GM23248 (cell line): Measurements from ENCODE around the gene CBY1. TPM values are rescaled to one million over a fixed set of nuclear protein-coding genes. Genes with fewer than 3 reads are reported as not detected.

ENCODE experiments used
- DNase-seq: peaks from one replicate; pipeline ENCODE4 v3.0.0-alpha.2; 2015
- H2AFZ ChIP-seq: fragments of 200-600 bp; sonication (generic); 2 replicates; pipeline ENCODE4 v1.6.1; 2016; ENCODE audit warnings: antibody characterized with exemption
- H3F3A ChIP-seq: fragments of 200-600 bp; sonication (generic); 2 replicates; pipeline ENCODE4 v1.6.1; 2016; ENCODE audit warnings: mild to moderate bottlenecking, antibody characterized with exemption, mixed run types; ENCODE audit not compliant: insufficient read depth
- H3K27ac ChIP-seq: fragments of 200-600 bp; sonication (generic); 2 replicates; pipeline ENCODE4 v1.5.1; 2016; ENCODE audit warnings: mild to moderate bottlenecking
- H3K27me3 ChIP-seq: fragments of 200-600 bp; sonication (generic); replicated peaks from 2 replicates; pipeline ENCODE4 v1.6.1; 2016; ENCODE audit warnings: mild to moderate bottlenecking; ENCODE audit not compliant: insufficient read depth
- H3K36me3 ChIP-seq: fragments of 200-600 bp; sonication (generic); 2 replicates; pipeline ENCODE4 v1.6.1; 2016; ENCODE audit warnings: low read depth, mild to moderate bottlenecking
- H3K4me1 ChIP-seq: fragments of 200-600 bp; sonication (generic); 2 replicates; pipeline ENCODE4 v1.6.1; 2016; ENCODE audit warnings: mild to moderate bottlenecking; ENCODE audit not compliant: insufficient read depth
- H3K4me2 ChIP-seq: fragments of 200-600 bp; sonication (generic); one replicate; pipeline ENCODE4 v1.6.1; 2016; ENCODE audit warnings: mild to moderate bottlenecking; ENCODE audit not compliant: unreplicated experiment
- H3K4me3 ChIP-seq: fragments of 200-600 bp; sonication (generic); 2 replicates; pipeline ENCODE4 v1.5.1; 2016; ENCODE audit warnings: mild to moderate bottlenecking
- H3K79me2 ChIP-seq: fragments of 200-600 bp; sonication (generic); 2 replicates; pipeline ENCODE4 v1.6.1; 2016; ENCODE audit warnings: mild to moderate bottlenecking; ENCODE audit not compliant: insufficient read depth
- H3K9ac ChIP-seq: fragments of 200-600 bp; sonication (generic); 2 replicates; pipeline ENCODE4 v1.6.1; 2016; ENCODE audit warnings: mild to moderate bottlenecking
- H3K9me2 ChIP-seq: fragments of 200-600 bp; sonication (generic); 2 replicates; pipeline ENCODE4 v1.6.1; 2016; ENCODE audit warnings: mixed run types, mild to moderate bottlenecking, moderate library complexity; ENCODE audit not compliant: insufficient read depth
- H3K9me3 ChIP-seq: fragments of 200-600 bp; sonication (generic); one replicate; pipeline ENCODE4 v1.6.1; 2017; ENCODE audit warnings: low read depth
- H4K20me1 ChIP-seq: fragments of 200-600 bp; sonication (generic); 2 replicates; pipeline ENCODE4 v1.6.0; 2016; ENCODE audit not compliant: insufficient read depth
- EZH2 ChIP-seq: fragments of 200-600 bp; sonication (generic); IDR thresholded peaks from 2 replicates; pipeline ENCODE4 v1.6.1; 2018; ENCODE audit warnings: antibody characterized with exemption, mild to moderate bottlenecking; ENCODE audit not compliant: insufficient read depth, poor library complexity, severe bottlenecking
- EZH2phosphoT487 ChIP-seq: fragments of 200-600 bp; sonication (generic); IDR thresholded peaks from 2 replicates; pipeline ENCODE4 v1.6.1; 2018; ENCODE audit warnings: antibody characterized with exemption, moderate library complexity, mild to moderate bottlenecking, low read depth; ENCODE audit not compliant: insufficient read depth
- WGBS, 2 experiments: methylation state at CpG; one replicate each; pipeline ENCODE4 v1.1.6; 2015 to 2017; ENCODE audit warnings: low lambda C conversion rate in 2 of 2, low coverage in 1 of 2; ENCODE audit errors: missing lambda C conversion rate in 2 of 2; 5-methylcytosine and 5-hydroxymethylcytosine counted together
- in situ Hi-C: fragments of 300-500 bp; cut with MboI; formaldehyde crosslinking; loops from 2 replicates; pipeline ENCODE4 v1.15.0; 2020
- polyA plus RNA-seq: library from polyadenylated mRNA; unstranded; fragments of >200 nt; fragmentation: Nextera tagmentation; extraction: Ambion mirVana; gene quantifications from 2 replicates; pipeline ENCODE4 v1.2.1, GENCODE V29; 2016
- total RNA-seq: library from RNA; depleted of rRNA; stranded (reverse); fragments of >200 nt; shearing (Covaris generic); gene quantifications from 2 replicates; pipeline ENCODE4 v1.2.3, GENCODE V29; 2014; rRNA removed

Gene CBY1
- total and polyA plus RNA-seq, 2 experiments from 2014 or later: 24.5 to 59.4 TPM

DNA sequence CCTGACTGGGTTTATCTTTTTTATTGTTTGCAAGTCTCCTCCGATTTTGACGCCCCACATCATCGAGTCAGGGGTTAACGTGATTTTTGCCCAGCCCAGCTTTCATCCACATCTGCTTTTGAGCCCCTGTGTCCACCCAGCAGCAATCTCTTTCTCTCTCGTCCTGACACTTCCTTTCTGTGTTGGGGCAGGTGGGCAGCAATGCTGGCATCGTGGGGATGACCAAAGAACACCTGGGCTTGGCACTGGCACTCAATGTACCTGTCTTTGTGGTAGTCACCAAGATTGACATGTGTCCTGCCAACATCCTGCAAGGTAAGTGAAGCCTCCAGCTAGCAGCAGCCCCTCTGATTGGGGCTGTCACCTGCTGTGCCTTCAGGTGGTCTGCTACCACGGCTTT is 65.1 kb downstream of the CBY1 start:
- in situ Hi-C loops: no loop called here
- Histone ChIP-seq H3F3A (peaks cover 24% of the 10 kb centered on the region), H3K4me3 (no peak overlapping the region), H3K27me3 (no peaks in the 10 kb centered on the region), H3K36me3 (peaks cover 29% of the 10 kb centered on the region), H3K27ac (no peak overlapping the region), H3K79me2 (peaks cover 44% of the 10 kb centered on the region), H4K20me1 (no peaks in the 10 kb centered on the region), H2AFZ (no peak overlapping the region), H3K9ac (no peak overlapping the region), H3K9me2 (no peaks in the 10 kb centered on the region), H3K9me3 (no peaks in the 10 kb centered on the region), H3K4me1 (peaks cover 13% of the 10 kb centered on the region), H3K4me2 (no peak overlapping the region)
- TF ChIP-seq EZH2 (no peak), EZH2phosphoT487 (no peak)
- DNase-seq: no peak
- 91 to 94% methylated on average over 7 of the region's 7 CpGs for WGBS, 2 experiments

Other genes starting within 250 kb of the CBY1 start
- gene KCNJ4, start 201.4 kb upstream of the CBY1 start, total RNA-seq: not detected in 2 replicates
- not detected in 2 replicates for gene KCNJ4, start 201.4 kb upstream of the CBY1 start, polyA plus RNA-seq
- 191 and 197 TPM in 2 replicates for gene KDELR3, start 188.5 kb upstream of the CBY1 start, total RNA-seq
- 326 and 335 TPM in 2 replicates for gene KDELR3, start 188.5 kb upstream of the CBY1 start, polyA plus RNA-seq
- gene DDX17, start 150.3 kb upstream of the CBY1 start, total RNA-seq: 312 and 370 TPM in 2 replicates
- gene DDX17, start 150.3 kb upstream of the CBY1 start, polyA plus RNA-seq: 28.5 and 30.1 TPM in 2 replicates
- gene DMC1, start 86.5 kb upstream of the CBY1 start, total RNA-seq: 3.7 and 11.8 TPM in 2 replicates
- gene DMC1, start 86.5 kb upstream of the CBY1 start, polyA plus RNA-seq: 1.4 and 2.7 TPM in 2 replicates
- gene FAM227A, start 246 bp upstream of the CBY1 start, total RNA-seq: 0.13 and 2.1 TPM in 2 replicates
- gene FAM227A, start 246 bp upstream of the CBY1 start, polyA plus RNA-seq: 0.65 and 0.93 TPM in 2 replicates
- gene TOMM22, start 25.3 kb downstream of the CBY1 start, total RNA-seq: 48.9 and 53.9 TPM in 2 replicates
- gene TOMM22, start 25.3 kb downstream of the CBY1 start, polyA plus RNA-seq: 92.0 and 97.8 TPM in 2 replicates
- gene JOSD1, start 44.3 kb downstream of the CBY1 start, total RNA-seq: 47.0 and 51.2 TPM in 2 replicates
- 5.5 and 6.6 TPM in 2 replicates for gene JOSD1, start 44.3 kb downstream of the CBY1 start, polyA plus RNA-seq
- gene GTPBP1, start 49.3 kb downstream of the CBY1 start, total RNA-seq: 20.1 and 26.9 TPM in 2 replicates
- gene GTPBP1, start 49.3 kb downstream of the CBY1 start, polyA plus RNA-seq: 9.7 and 10.0 TPM in 2 replicates
- gene SUN2, start 99.4 kb downstream of the CBY1 start, total RNA-seq: 142 and 146 TPM in 2 replicates
- gene SUN2, start 99.4 kb downstream of the CBY1 start, polyA plus RNA-seq: 47.9 and 51.2 TPM in 2 replicates
- 11.6 and 18.9 TPM in 2 replicates for gene DNAL4, start 137.5 kb downstream of the CBY1 start, total RNA-seq
- 14.2 and 16.7 TPM in 2 replicates for gene DNAL4, start 137.5 kb downstream of the CBY1 start, polyA plus RNA-seq
- gene NPTXR, start 187.4 kb downstream of the CBY1 start, total RNA-seq: 2.7 and 4.2 TPM in 2 replicates
- 0.99 TPM in 2 replicates for gene NPTXR, start 187.4 kb downstream of the CBY1 start, polyA plus RNA-seq
- gene CBX6, start 215.6 kb downstream of the CBY1 start, total RNA-seq: 52.1 and 52.7 TPM in 2 replicates
- gene CBX6, start 215.6 kb downstream of the CBY1 start, polyA plus RNA-seq: 51.9 and 55.8 TPM in 2 replicates